Measurements from ENCODE around the gene KLHDC4.
"Not testable (repeated sequence)": the region's sequence is repeated elsewhere in the genome, so short reads cannot be mapped to it uniquely, and the experiment has no call there.

Gene KLHDC4

GRCh38 chr16:87765776-87766484 is at the start of gene KLHDC4:
TSS of gene KLHDC4 (minus strand) at chr16:87765986. CDS start at chr16:87765890, 96 bp downstream.
- peak within 1 kb of the TSS; percentile 93 for H3K4me3 Mint-ChIP-seq
- peaks cover 37% of the 10 kb centered on the region for H3K4me1 Mint-ChIP-seq (ENCODE audit: low read depth)
- H3K27ac Mint-ChIP-seq: peak within 1 kb of the TSS; percentile 93
- H3K27me3 Mint-ChIP-seq: no peaks in the 10 kb centered on the region
- peaks cover 29% of the 10 kb centered on the region for H3K36me3 Mint-ChIP-seq (ENCODE audit: low read depth)
- H3K9me3 Mint-ChIP-seq: no peaks in the 10 kb centered on the region

- no peaks in the 10 kb centered on the region for H3K27me3 Mint-ChIP-seq
- H3K36me3 Mint-ChIP-seq (ENCODE audit: low read depth): no peaks in the 10 kb centered on the region
- H3K27ac Mint-ChIP-seq: no peak overlapping the region
- H3K4me1 Mint-ChIP-seq (ENCODE audit: low read depth): peaks cover 8% of the 10 kb centered on the region
- peaks cover 16% of the 10 kb centered on the region for H3K9me3 Mint-ChIP-seq
- no peak overlapping the region for H3K4me3 Mint-ChIP-seq
Observed at GRCh38 chr16:87815567-87815966, 49.8 kb upstream of the KLHDC4 start.

- Mint-ChIP-seq H3K4me3 (no peak overlapping the region), H3K27me3 (no peaks in the 10 kb centered on the region), H3K9me3 (peaks cover 8% of the 10 kb centered on the region), H3K4me1 (ENCODE audit: low read depth) (peaks cover 37% of the 10 kb centered on the region), H3K27ac (no peak overlapping the region), H3K36me3 (ENCODE audit: low read depth) (no peaks in the 10 kb centered on the region)
Observed at GRCh38 chr16:87812200-87812656, 46.4 kb upstream of the KLHDC4 start.

- not testable (repeated sequence) for H3K4me3 Mint-ChIP-seq; H3K36me3 Mint-ChIP-seq (ENCODE audit: low read depth); H3K27ac Mint-ChIP-seq; H3K27me3 Mint-ChIP-seq; H3K9me3 Mint-ChIP-seq
- H3K4me1 Mint-ChIP-seq (ENCODE audit: low read depth): peaks cover 45% of the 10 kb centered on the region
Observed at GRCh38 chr16:87811454-87811853, 45.7 kb upstream of the KLHDC4 start.

GRCh38 chr16:87809150-87809902 is 43.5 kb upstream of the KLHDC4 start:
- no peaks in the 10 kb centered on the region for H3K9me3 Mint-ChIP-seq
- H3K27me3 Mint-ChIP-seq: no peaks in the 10 kb centered on the region
- no peak overlapping the region for H3K27ac Mint-ChIP-seq
- peaks cover 52% of the 10 kb centered on the region for H3K4me1 Mint-ChIP-seq (ENCODE audit: low read depth)
- H3K36me3 Mint-ChIP-seq (ENCODE audit: low read depth): no peaks in the 10 kb centered on the region
- H3K4me3 Mint-ChIP-seq: peak overlapping the region; percentile 1

GRCh38 chr16:87808108-87808507 is 42.3 kb upstream of the KLHDC4 start:
- Mint-ChIP-seq H3K4me1 (ENCODE audit: low read depth) (peaks cover 52% of the 10 kb centered on the region), H3K36me3 (ENCODE audit: low read depth) (no peaks in the 10 kb centered on the region), H3K4me3 (no peak overlapping the region), H3K9me3 (no peaks in the 10 kb centered on the region), H3K27ac (peak overlapping the region; percentile 70), H3K27me3 (no peaks in the 10 kb centered on the region)

- H3K4me3 Mint-ChIP-seq: peak overlapping the region; percentile 83
- H3K27ac Mint-ChIP-seq: peak overlapping the region; percentile 93
- H3K4me1 Mint-ChIP-seq (ENCODE audit: low read depth): peaks cover 52% of the 10 kb centered on the region
- no peaks in the 10 kb centered on the region for H3K36me3 Mint-ChIP-seq (ENCODE audit: low read depth)
- no peaks in the 10 kb centered on the region for H3K27me3 Mint-ChIP-seq
- no peaks in the 10 kb centered on the region for H3K9me3 Mint-ChIP-seq
Observed at GRCh38 chr16:87806641-87807546, 41.1 kb upstream of the KLHDC4 start.

- Mint-ChIP-seq H3K27me3 (no peaks in the 10 kb centered on the region), H3K27ac (peak overlapping the region; percentile 93)
Observed at GRCh38 chr16:87806261-87806640, 40.5 kb upstream of the KLHDC4 start.

GRCh38 chr16:87803385-87803784 is 37.6 kb upstream of the KLHDC4 start:
- no peak overlapping the region for H3K4me3 Mint-ChIP-seq
- no peaks in the 10 kb centered on the region for H3K27me3 Mint-ChIP-seq

More at GRCh38 chr16:87806261-87806640, 40.5 kb upstream of the KLHDC4 start:
- peaks cover 48% of the 10 kb centered on the region for H3K4me1 Mint-ChIP-seq (ENCODE audit: low read depth)
- H3K36me3 Mint-ChIP-seq (ENCODE audit: low read depth): no peaks in the 10 kb centered on the region
- no peaks in the 10 kb centered on the region for H3K9me3 Mint-ChIP-seq
- H3K4me3 Mint-ChIP-seq: peak overlapping the region; percentile 83

GRCh38 chr16:87802670-87803069 is 36.9 kb upstream of the KLHDC4 start:
- Mint-ChIP-seq H3K9me3 (no peaks in the 10 kb centered on the region), H3K4me1 (ENCODE audit: low read depth) (peaks cover 19% of the 10 kb centered on the region), H3K36me3 (ENCODE audit: low read depth) (no peaks in the 10 kb centered on the region), H3K4me3 (no peak overlapping the region), H3K27ac (no peak overlapping the region), H3K27me3 (no peaks in the 10 kb centered on the region)

More at GRCh38 chr16:87803385-87803784, 37.6 kb upstream of the KLHDC4 start:
- Mint-ChIP-seq H3K27ac (no peak overlapping the region), H3K4me1 (ENCODE audit: low read depth) (peaks cover 22% of the 10 kb centered on the region), H3K36me3 (ENCODE audit: low read depth) (no peaks in the 10 kb centered on the region), H3K9me3 (no peaks in the 10 kb centered on the region)

GRCh38 chr16:87801679-87802259 is 36.0 kb upstream of the KLHDC4 start:
- no peak overlapping the region for H3K27ac Mint-ChIP-seq
- H3K9me3 Mint-ChIP-seq: no peaks in the 10 kb centered on the region
- no peaks in the 10 kb centered on the region for H3K27me3 Mint-ChIP-seq
- no peaks in the 10 kb centered on the region for H3K36me3 Mint-ChIP-seq (ENCODE audit: low read depth)
- peaks cover 10% of the 10 kb centered on the region for H3K4me1 Mint-ChIP-seq (ENCODE audit: low read depth)
- no peak overlapping the region for H3K4me3 Mint-ChIP-seq

GRCh38 chr16:87800497-87800896 is 34.7 kb upstream of the KLHDC4 start:
- Mint-ChIP-seq H3K9me3 (no peaks in the 10 kb centered on the region), H3K27ac (no peak overlapping the region), H3K36me3 (ENCODE audit: low read depth) (no peaks in the 10 kb centered on the region), H3K27me3 (no peaks in the 10 kb centered on the region), H3K4me3 (no peak overlapping the region), H3K4me1 (ENCODE audit: low read depth) (no peaks in the 10 kb centered on the region)

- Mint-ChIP-seq H3K27me3 (no peaks in the 10 kb centered on the region), H3K4me3 (no peak overlapping the region), H3K27ac (no peak overlapping the region), H3K9me3 (no peaks in the 10 kb centered on the region), H3K4me1 (ENCODE audit: low read depth) (no peaks in the 10 kb centered on the region), H3K36me3 (ENCODE audit: low read depth) (no peaks in the 10 kb centered on the region)
Observed at GRCh38 chr16:87795336-87795735, 29.6 kb upstream of the KLHDC4 start.

GRCh38 chr16:87794485-87795078 is 28.8 kb upstream of the KLHDC4 start:
- Mint-ChIP-seq H3K27me3 (no peaks in the 10 kb centered on the region), H3K9me3 (no peaks in the 10 kb centered on the region), H3K4me3 (no peak overlapping the region), H3K4me1 (ENCODE audit: low read depth) (no peaks in the 10 kb centered on the region), H3K27ac (no peak overlapping the region), H3K36me3 (ENCODE audit: low read depth) (no peaks in the 10 kb centered on the region)

Measured in stimulated activated naive CD8-positive, alpha-beta T cell treated with anti-CD3 and anti-CD28 coated beads, Interleukin-15, Interleukin-2, amounts not matched to agents 100 ng/mL and 50 ng/mL, for 24 hours (primary cell).